ENCODE measurements around the gene GPC6.

- TF ChIP-seq CTCF (IDR thresholded peaks at IDR 0.05) (no peak), POLR2A (IDR thresholded peaks at IDR 0.05) (no peak)
Measured at GRCh38 chr13:94112731-94113130, 886.1 kb downstream of the GPC6 start.

Measured in uterus (tissue), 2 donors.